Fibroblast of mammary gland (primary cell): ENCODE data around the gene LY6G6F.

Source experiments
- DNase-seq: peaks from one replicate; pipeline ENCODE4 v3.0.0-alpha.2; 2010; ENCODE audit warnings: low read depth
- H3K4me3 ChIP-seq: 2 replicates; pipeline ENCODE4 v1.5.1; 2011; ENCODE audit warnings: low read depth, mild to moderate bottlenecking, low read length, moderate library complexity; ENCODE audit not compliant: control insufficient read depth
- CTCF ChIP-seq: conservative IDR thresholded peaks from 2 replicates; pipeline ENCODE4 v1.5.1; 2011; ENCODE audit warnings: low read depth, low read length, inconsistent platforms; ENCODE audit not compliant: control insufficient read depth, insufficient read depth

Gene LY6G6F

GRCh38 chr6:31729979-31730630 is 23.4 kb downstream of the LY6G6F start:
- peak; percentile 84 for DNase-seq
- H3K4me3 ChIP-seq, result peak overlapping the region; percentile 71
- TF ChIP-seq CTCF, result no peak

GRCh38 chr6:31730631-31731086 is 24.0 kb downstream of the LY6G6F start:
- TF ChIP-seq CTCF, result no peak
- H3K4me3 ChIP-seq, result peak overlapping the region; percentile 71

GRCh38 chr6:31732029-31732428 is 25.4 kb downstream of the LY6G6F start:
- no peak overlapping the region for H3K4me3 ChIP-seq
- no peak for TF ChIP-seq CTCF
- no peak for DNase-seq

More at GRCh38 chr6:31730631-31731086, 24.0 kb downstream of the LY6G6F start:
- DNase-seq, result no peak

GRCh38 chr6:31733734-31734133 is 27.1 kb downstream of the LY6G6F start:
- H3K4me3 ChIP-seq, result peak overlapping the region; percentile 87
- no peak for TF ChIP-seq CTCF
- DNase-seq, result no peak

DNA sequence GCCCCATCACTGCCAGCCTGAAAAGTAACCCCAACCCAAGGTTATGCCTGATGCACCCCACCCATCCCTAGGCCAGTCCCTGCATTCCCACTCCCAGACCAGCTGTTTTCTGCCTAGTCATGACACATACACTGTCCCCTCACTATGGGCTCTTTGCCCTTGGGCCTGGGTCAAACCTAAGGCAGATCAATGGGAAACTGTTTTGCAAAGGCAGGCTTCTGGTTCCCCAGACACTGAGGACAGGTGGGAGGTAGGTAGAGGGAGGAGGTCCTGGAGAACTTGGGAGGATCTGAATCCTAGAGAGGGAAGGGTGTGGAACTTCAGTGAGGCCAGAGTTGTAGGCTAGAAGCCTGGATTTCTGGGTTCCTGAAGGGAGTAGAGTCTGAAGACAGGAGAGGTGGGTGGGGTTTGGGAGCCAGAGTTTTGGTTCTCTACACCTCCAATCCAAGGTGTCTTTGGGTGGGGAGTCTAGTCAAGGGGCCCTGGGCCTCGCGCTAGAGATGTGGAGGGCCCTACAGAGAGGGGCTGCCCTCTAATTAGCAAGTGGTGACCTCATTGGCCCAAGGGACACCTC is 27.7 kb downstream of the LY6G6F start:
- H3K4me3 ChIP-seq, result peak overlapping the region; percentile 87
- no peak for TF ChIP-seq CTCF
- no peak for DNase-seq

DNA sequence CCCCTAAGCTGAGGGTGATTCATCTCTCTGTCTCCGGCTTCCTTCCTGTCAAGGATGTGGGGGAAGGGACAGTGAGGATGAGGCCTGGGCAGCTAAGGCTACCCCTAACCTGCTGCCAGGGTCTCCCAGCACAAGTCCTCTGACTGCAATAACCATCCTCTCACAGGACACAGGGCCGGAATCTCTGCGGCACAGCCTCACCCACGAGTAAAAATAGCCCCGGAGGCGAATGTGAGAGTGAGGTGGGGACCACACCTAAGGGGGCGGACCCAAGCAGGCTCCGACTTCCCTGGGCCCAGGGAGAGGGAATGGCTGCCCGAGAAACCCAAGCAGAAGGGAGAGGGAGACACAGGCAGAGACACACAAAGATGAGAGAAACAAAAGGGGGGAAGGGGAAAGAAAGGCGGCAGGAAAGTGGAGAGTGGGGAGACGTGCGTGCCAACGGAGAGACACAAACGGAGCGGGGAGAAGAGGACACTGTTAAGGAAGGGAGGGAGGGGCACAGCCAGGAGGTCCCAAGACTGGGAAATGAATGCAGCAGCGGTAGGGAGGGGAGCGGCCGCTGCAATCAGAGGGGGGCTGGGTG is 28.2 kb downstream of the LY6G6F start:
- TF ChIP-seq CTCF, result no peak
- DNase-seq, result peak; percentile 74

More for the DNA sequence above, 28.2 kb downstream of the LY6G6F start:
- H3K4me3 ChIP-seq, result peak overlapping the region; percentile 87
